Neuronal stem cell (in vitro differentiated cells): ENCODE data around the gene PTPRM.

Experiments used
- DNase-seq: peaks from one replicate; pipeline ENCODE4 v3.0.0-alpha.2; 2013; ENCODE audit warnings: low spot score
- H2AFZ ChIP-seq: one replicate; pipeline ENCODE4 v1.6.1; 2013; ENCODE audit warnings: mild to moderate bottlenecking, low read length, inconsistent platforms
- H2AK5ac ChIP-seq: 2 replicates; pipeline ENCODE4 v1.6.1; 2013; ENCODE audit warnings: low read depth, mild to moderate bottlenecking, inconsistent platforms, low read length, moderate library complexity, mixed read lengths
- H2BK120ac ChIP-seq: 2 replicates; pipeline ENCODE4 v1.6.1; 2013; ENCODE audit warnings: low read depth, mild to moderate bottlenecking, inconsistent platforms, low read length, moderate library complexity, mixed read lengths
- H2BK12ac ChIP-seq: one replicate; pipeline ENCODE4 v1.6.1; 2013; ENCODE audit warnings: low read length, inconsistent platforms
- H2BK15ac ChIP-seq: 2 replicates; pipeline ENCODE4 v1.6.1; 2013; ENCODE audit warnings: mild to moderate bottlenecking, low read length, inconsistent platforms, mixed read lengths
- H2BK5ac ChIP-seq: one replicate; pipeline ENCODE4 v1.6.1; 2013; ENCODE audit warnings: inconsistent platforms, mild to moderate bottlenecking, low read length, moderate library complexity
- H3K14ac ChIP-seq: one replicate; pipeline ENCODE4 v1.6.1; 2013; ENCODE audit warnings: low read length, inconsistent platforms
- H3K18ac ChIP-seq: 2 replicates; pipeline ENCODE4 v1.6.1; 2013; ENCODE audit warnings: low read length, inconsistent platforms
- H3K23ac ChIP-seq: 2 replicates; pipeline ENCODE4 v1.6.1; 2013; ENCODE audit warnings: low read depth, mild to moderate bottlenecking, mixed read lengths, low read length, inconsistent platforms; ENCODE audit not compliant: poor library complexity
- H3K27ac ChIP-seq: replicated peaks from 3 replicates; pipeline ENCODE4 v1.5.1; 2013; ENCODE audit warnings: low read length, inconsistent platforms
- H3K27me3 ChIP-seq, 3 experiments: 2 replicates each; pipeline ENCODE4 v1.6.1; 2013; ENCODE audit warnings: low read length in 3 of 3, mild to moderate bottlenecking in 2 of 3, inconsistent platforms in 1 of 3, low read depth in 1 of 3, mixed read lengths in 1 of 3, moderate library complexity in 1 of 3; ENCODE audit not compliant: control insufficient read depth in 3 of 3, insufficient read depth in 3 of 3
- H3K36me3 ChIP-seq, 2 donors: replicated peaks in 1 of 2; 2 replicates each; pipeline ENCODE4 v1.6.1; 2013; ENCODE audit warnings: low read length in 2 of 2; ENCODE audit not compliant: control insufficient read depth in 2 of 2, insufficient read depth in 2 of 2
- H3K4ac ChIP-seq: 2 replicates; pipeline ENCODE4 v1.6.1; 2013; ENCODE audit warnings: inconsistent platforms, mild to moderate bottlenecking, low read length, moderate library complexity
- H3K4me1 ChIP-seq, 2 donors: 1 replicate in 1 of 2; 2 replicates in 1 of 2; pipeline ENCODE4 v1.6.1; 2013; ENCODE audit warnings: low read length in 2 of 2, low read depth in 1 of 2; ENCODE audit not compliant: control insufficient read depth in 2 of 2, insufficient read depth in 1 of 2
- H3K4me2 ChIP-seq: one replicate; pipeline ENCODE4 v1.6.1; 2013; ENCODE audit warnings: mild to moderate bottlenecking, low read length, inconsistent platforms; ENCODE audit not compliant: insufficient read depth, poor library complexity, severe bottlenecking
- H3K4me3 ChIP-seq, 2 donors: 2 replicates each; pipeline ENCODE4 v1.5.1; 2013; ENCODE audit warnings: low read length in 2 of 2, mild to moderate bottlenecking in 2 of 2, inconsistent platforms in 1 of 2, moderate library complexity in 1 of 2
- H3K79me1 ChIP-seq: one replicate; pipeline ENCODE4 v1.6.1; 2013; ENCODE audit warnings: low read depth, mild to moderate bottlenecking, inconsistent platforms, low read length, moderate library complexity
- H3K9ac ChIP-seq: one replicate; pipeline ENCODE4 v1.6.1; 2013; ENCODE audit warnings: mild to moderate bottlenecking, low read depth, low read length, inconsistent platforms; ENCODE audit not compliant: poor library complexity
- H3K9me3 ChIP-seq, 2 donors: replicated peaks in 1 of 2; 2 replicates each; pipeline versions ENCODE3 to v1.6.1; 2013; ENCODE audit warnings: low read length in 2 of 2, mild to moderate bottlenecking in 2 of 2, inconsistent platforms in 1 of 2, low read depth in 1 of 2, mixed read lengths in 1 of 2, moderate library complexity in 1 of 2; ENCODE audit not compliant: control insufficient read depth in 2 of 2, insufficient read depth in 1 of 2
- H4K8ac ChIP-seq: one replicate; pipeline ENCODE4 v1.6.1; 2013; ENCODE audit warnings: low read depth, mild to moderate bottlenecking, inconsistent platforms, low read length, moderate library complexity
- H4K91ac ChIP-seq: one replicate; pipeline ENCODE4 v1.6.1; 2013; ENCODE audit warnings: low read length, low read depth, mild to moderate bottlenecking, inconsistent platforms; ENCODE audit not compliant: poor library complexity
- WGBS, 2 donors: extraction: QIAGEN DNeasy Blood & Tissue Kit; methylation state at CpG; one replicate each; pipeline ENCODE4 v1.1.7; 2013; ENCODE audit warnings: missing lambda C conversion rate in 2 of 2, mixed read lengths in 1 of 2; ENCODE audit not compliant: insufficient read length in 2 of 2, insufficient replicate concordance in 1 of 2; ENCODE audit errors: extremely low coverage in 2 of 2; 5-methylcytosine and 5-hydroxymethylcytosine counted together

The PTPRM gene

DNA sequence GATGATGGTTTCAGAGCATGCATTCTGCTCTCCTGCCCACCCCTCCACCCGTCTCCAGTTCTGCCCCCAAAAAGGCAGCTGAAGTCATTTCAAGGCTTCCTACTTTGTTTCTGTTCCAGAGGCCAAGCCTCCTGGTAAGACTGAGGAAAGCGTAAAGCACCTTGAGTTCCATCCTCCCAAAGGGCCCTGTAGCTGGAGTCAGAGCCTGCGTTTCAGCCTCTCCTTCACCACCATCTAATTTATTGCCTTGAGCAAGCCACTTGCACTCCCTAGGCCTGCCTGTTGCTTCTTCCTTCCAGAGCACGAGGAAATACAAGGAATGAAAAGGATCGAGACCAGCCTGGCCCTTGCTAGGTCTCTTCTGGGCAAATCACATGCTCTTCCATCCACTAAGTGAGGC lies 797.9 kb downstream of the PTPRM start:
- no peaks in the 10 kb centered on the region for H3K36me3 ChIP-seq
- H3K79me1 ChIP-seq, result no peaks in the 10 kb centered on the region
- no peak overlapping the region for H2BK12ac ChIP-seq
- no peak overlapping the region for H4K8ac ChIP-seq
- no peak overlapping the region for H3K23ac ChIP-seq
- H3K9me3 ChIP-seq, result no peaks in the 10 kb centered on the region
- H2AK5ac ChIP-seq, result no peak overlapping the region
- no peak overlapping the region for H2BK120ac ChIP-seq
- H2BK5ac ChIP-seq, result no peak overlapping the region
- no peak overlapping the region for H3K9ac ChIP-seq
- WGBS, 2 donors, result no CpG with 5 or more reads among the region's 5 CpGs
- peaks cover 0 to 3% of the 10 kb centered on the region in 2 donors for H3K4me1 ChIP-seq
- H2BK15ac ChIP-seq, result no peak overlapping the region
- H3K18ac ChIP-seq, result no peak overlapping the region
- H3K27ac ChIP-seq, result no peak overlapping the region
- H3K27me3 ChIP-seq, result peaks cover 0 to 8% (median 0%) of the 10 kb centered on the region in 3 experiments
- no peak for DNase-seq
- H4K91ac ChIP-seq, result no peak overlapping the region
- no peak overlapping the region for H2AFZ ChIP-seq
- no peak overlapping the region for H3K4ac ChIP-seq
- H3K4me3 ChIP-seq, result no peak overlapping the region
- H3K14ac ChIP-seq, result no peak overlapping the region
- no peak overlapping the region for H3K4me2 ChIP-seq

DNA sequence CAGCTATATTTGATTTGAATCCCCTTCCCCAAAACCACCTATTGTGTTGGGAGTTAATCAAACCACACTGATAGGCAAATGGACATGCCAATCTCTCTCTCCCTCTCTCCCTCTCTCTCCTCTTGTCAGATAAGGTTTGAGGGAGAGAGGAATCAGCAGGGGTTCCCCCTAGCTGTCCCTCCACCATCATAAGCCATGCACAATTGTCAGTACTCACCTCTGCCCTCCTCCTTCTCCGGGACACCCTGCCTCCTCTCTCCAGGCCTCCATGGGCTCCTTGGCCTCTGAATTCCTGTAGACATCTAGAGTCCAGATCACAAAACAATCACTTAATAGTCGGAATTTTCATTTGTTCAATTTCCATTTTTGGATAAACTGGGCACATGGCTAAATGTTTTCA lies 798.4 kb downstream of the PTPRM start:
- DNase-seq, result no peak
- no peaks in the 10 kb centered on the region for H3K36me3 ChIP-seq
- no peaks in the 10 kb centered on the region for H3K9me3 ChIP-seq
- H3K4ac ChIP-seq, result no peak overlapping the region
- no peak overlapping the region for H3K4me2 ChIP-seq
- no peak overlapping the region for H3K27ac ChIP-seq
- no peak overlapping the region for H3K4me3 ChIP-seq
- no peak overlapping the region for H4K91ac ChIP-seq
- no CpG with 5 or more reads among the region's 2 CpGs for WGBS, 2 donors
- H3K23ac ChIP-seq, result no peak overlapping the region
- no peak overlapping the region for H3K9ac ChIP-seq
- no peak overlapping the region for H4K8ac ChIP-seq
- H2BK120ac ChIP-seq, result no peak overlapping the region
- no peak overlapping the region for H3K18ac ChIP-seq
- peaks cover 0 to 8% (median 0%) of the 10 kb centered on the region in 3 experiments for H3K27me3 ChIP-seq
- H2BK15ac ChIP-seq, result no peak overlapping the region
- peaks cover 0 to 1% of the 10 kb centered on the region in 2 donors for H3K4me1 ChIP-seq
- no peak overlapping the region for H2BK12ac ChIP-seq
- H3K14ac ChIP-seq, result no peak overlapping the region
- no peak overlapping the region for H2AK5ac ChIP-seq
- no peak overlapping the region for H2AFZ ChIP-seq
- H2BK5ac ChIP-seq, result no peak overlapping the region
- no peaks in the 10 kb centered on the region for H3K79me1 ChIP-seq

DNA sequence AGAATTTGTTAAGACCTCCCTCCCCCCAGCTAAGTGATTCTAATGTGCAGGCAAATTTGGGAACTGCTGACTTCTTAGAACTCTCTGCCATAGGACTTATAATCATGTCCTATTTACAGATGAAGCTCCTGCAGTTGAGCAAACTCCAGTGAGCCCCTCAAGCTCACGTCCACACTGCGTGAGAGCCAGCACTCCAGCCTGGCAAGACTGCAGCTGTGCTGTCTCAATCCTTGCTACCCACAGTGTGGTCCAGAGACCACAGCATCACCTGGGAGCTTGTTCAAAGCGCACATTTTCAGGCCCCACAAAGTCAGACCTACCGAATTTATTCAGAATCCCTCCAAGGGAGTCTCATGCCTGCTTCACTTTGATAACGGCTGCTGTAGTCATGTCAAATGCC lies 799.0 kb downstream of the PTPRM start:
- H2AFZ ChIP-seq, result no peak overlapping the region
- H3K9me3 ChIP-seq, result no peaks in the 10 kb centered on the region
- peaks cover 0 to 1% of the 10 kb centered on the region in 2 donors for H3K4me1 ChIP-seq
- H2BK12ac ChIP-seq, result no peak overlapping the region
- H4K8ac ChIP-seq, result no peak overlapping the region
- no peak overlapping the region for H3K23ac ChIP-seq
- H4K91ac ChIP-seq, result no peak overlapping the region
- DNase-seq, result no peak
- H2BK120ac ChIP-seq, result no peak overlapping the region
- peaks cover 0 to 8% (median 0%) of the 10 kb centered on the region in 3 experiments for H3K27me3 ChIP-seq
- H2BK5ac ChIP-seq, result no peak overlapping the region
- H2AK5ac ChIP-seq, result no peak overlapping the region
- H3K36me3 ChIP-seq, result no peaks in the 10 kb centered on the region
- no peak overlapping the region for H3K18ac ChIP-seq
- H3K27ac ChIP-seq, result no peak overlapping the region
- H3K4me3 ChIP-seq, result no peak overlapping the region
- no peak overlapping the region for H2BK15ac ChIP-seq
- no peak overlapping the region for H3K14ac ChIP-seq
- no peak overlapping the region for H3K4ac ChIP-seq
- H3K79me1 ChIP-seq, result no peaks in the 10 kb centered on the region
- H3K9ac ChIP-seq, result no peak overlapping the region
- WGBS, 2 donors, result no CpG with 5 or more reads among the region's 5 CpGs
- no peak overlapping the region for H3K4me2 ChIP-seq

DNA sequence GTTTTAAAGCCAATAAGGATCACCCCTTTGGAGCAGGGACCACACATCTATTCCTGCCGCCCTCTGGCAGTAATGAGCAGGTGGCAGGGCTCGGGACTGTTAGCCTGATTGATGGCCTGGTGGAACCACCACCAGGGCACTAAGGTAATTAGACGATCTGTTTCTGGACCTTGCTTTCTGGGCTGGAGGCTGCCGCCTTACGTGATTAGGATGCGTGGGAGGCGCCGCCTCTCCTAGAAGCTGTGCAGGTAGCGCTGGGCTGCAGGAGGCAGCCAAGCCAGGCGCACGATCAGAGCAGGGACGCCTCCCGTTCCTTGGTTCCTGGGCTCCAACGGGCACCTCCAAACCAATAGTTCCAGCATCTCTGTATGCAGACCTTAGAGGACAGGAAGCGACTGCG lies 799.5 kb downstream of the PTPRM start:
- no peaks in the 10 kb centered on the region for H3K36me3 ChIP-seq
- no peak overlapping the region for H2BK15ac ChIP-seq
- no peak overlapping the region for H2AFZ ChIP-seq
- no peak overlapping the region for H2BK12ac ChIP-seq
- H3K9ac ChIP-seq, result no peak overlapping the region
- no peak overlapping the region for H3K14ac ChIP-seq
- H4K91ac ChIP-seq, result no peak overlapping the region
- H3K4me2 ChIP-seq, result no peak overlapping the region
- H3K27ac ChIP-seq, result no peak overlapping the region
- no peak overlapping the region for H3K23ac ChIP-seq
- peaks cover 0 to 1% of the 10 kb centered on the region in 2 donors for H3K4me1 ChIP-seq
- DNase-seq, result no peak
- peak overlapping the region; percentile 4 for H3K18ac ChIP-seq
- H2AK5ac ChIP-seq, result no peak overlapping the region
- H3K27me3 ChIP-seq, result peaks cover 0 to 8% (median 0%) of the 10 kb centered on the region in 3 experiments
- no CpG with 5 or more reads among the region's 16 CpGs for WGBS, 2 donors
- no peak overlapping the region for H2BK120ac ChIP-seq
- H3K4me3 ChIP-seq, result no peak overlapping the region
- no peaks in the 10 kb centered on the region for H3K9me3 ChIP-seq
- H2BK5ac ChIP-seq, result no peak overlapping the region
- no peak overlapping the region for H3K4ac ChIP-seq
- H4K8ac ChIP-seq, result no peak overlapping the region
- H3K79me1 ChIP-seq, result no peaks in the 10 kb centered on the region
